Central memory CD8-positive, alpha-beta T cell (primary cell): ENCODE measurements around the gene FGF12.

Experiments used
- ATAC-seq: fragments of 150-1000 bp; cut with Tn5 transposase; replicated peaks from 2 replicates; pipeline ENCODE4 v1.10.0; 2022; ENCODE audit warnings: mild to moderate bottlenecking, moderate FRiP score, moderate number of reproducible peaks; ENCODE audit not compliant: poor library complexity, severe bottlenecking; ENCODE audit errors: extremely low read depth
- DNase-seq, 2 donors: peaks; one replicate each; pipeline ENCODE4 v3.0.0; 2021; ENCODE audit warnings: low spot score in 2 of 2
- H3K27ac Mint-ChIP-seq: one replicate; pipeline ENCODE4 v1.8.0; 2022; ENCODE audit warnings: low read depth, mild to moderate bottlenecking, moderate library complexity, mixed read lengths
- H3K27me3 Mint-ChIP-seq: one replicate; pipeline ENCODE4 v1.8.0; 2022; ENCODE audit warnings: mixed read lengths
- H3K36me3 Mint-ChIP-seq: one replicate; pipeline ENCODE4 v1.8.0; 2022; ENCODE audit warnings: mild to moderate bottlenecking, moderate library complexity, mixed read lengths; ENCODE audit not compliant: insufficient read depth
- H3K4me1 Mint-ChIP-seq: one replicate; pipeline ENCODE4 v1.8.0; 2022; ENCODE audit warnings: mixed read lengths
- H3K4me3 Mint-ChIP-seq: one replicate; pipeline ENCODE4 v1.8.0; 2022; ENCODE audit warnings: mild to moderate bottlenecking, moderate library complexity, mixed read lengths
- H3K9me3 Mint-ChIP-seq: one replicate; pipeline ENCODE4 v1.8.0; 2022; ENCODE audit warnings: mixed read lengths

Gene FGF12

GRCh38 chr3:192155194-192155593, 572.1 kb downstream of the FGF12 start:
- no peaks in the 10 kb centered on the region for H3K4me1 Mint-ChIP-seq
- no peak overlapping the region for H3K4me3 Mint-ChIP-seq
- ATAC-seq, result no peak
- no peak overlapping the region for H3K27ac Mint-ChIP-seq
- H3K36me3 Mint-ChIP-seq, result no peaks in the 10 kb centered on the region
- no peak for DNase-seq
- no peaks in the 10 kb centered on the region for H3K27me3 Mint-ChIP-seq
- peaks cover 25% of the 10 kb centered on the region for H3K9me3 Mint-ChIP-seq

GRCh38 chr3:192133271-192133670, 594.1 kb downstream of the FGF12 start:
- Mint-ChIP-seq H3K36me3 (peaks cover 2% of the 10 kb centered on the region), H3K27me3 (no peaks in the 10 kb centered on the region), H3K4me3 (no peak overlapping the region), H3K9me3 (peaks cover 17% of the 10 kb centered on the region), H3K4me1 (no peaks in the 10 kb centered on the region), H3K27ac (no peak overlapping the region)
- DNase-seq, result no peak
- ATAC-seq, result no peak

GRCh38 chr3:192130534-192131132, 596.7 kb downstream of the FGF12 start:
- peaks cover 27% of the 10 kb centered on the region for H3K9me3 Mint-ChIP-seq
- no peak overlapping the region for H3K4me3 Mint-ChIP-seq
- DNase-seq, result no peak
- no peaks in the 10 kb centered on the region for H3K27me3 Mint-ChIP-seq
- H3K4me1 Mint-ChIP-seq, result no peaks in the 10 kb centered on the region
- H3K36me3 Mint-ChIP-seq, result no peaks in the 10 kb centered on the region
- no peak for ATAC-seq
- no peak overlapping the region for H3K27ac Mint-ChIP-seq

GRCh38 chr3:192129586-192129985, 597.8 kb downstream of the FGF12 start:
- ATAC-seq (no peak), DNase-seq (no peak)
- Mint-ChIP-seq H3K27ac (no peak overlapping the region), H3K36me3 (no peaks in the 10 kb centered on the region), H3K27me3 (no peaks in the 10 kb centered on the region), H3K4me3 (no peak overlapping the region), H3K4me1 (no peaks in the 10 kb centered on the region), H3K9me3 (peaks cover 36% of the 10 kb centered on the region)

- H3K4me3 Mint-ChIP-seq, result no peak overlapping the region
- ATAC-seq, result no peak
- H3K27me3 Mint-ChIP-seq, result no peaks in the 10 kb centered on the region
- peaks cover 36% of the 10 kb centered on the region for H3K9me3 Mint-ChIP-seq
- no peak overlapping the region for H3K27ac Mint-ChIP-seq
- DNase-seq, result no peak
- H3K36me3 Mint-ChIP-seq, result no peaks in the 10 kb centered on the region
- H3K4me1 Mint-ChIP-seq, result no peaks in the 10 kb centered on the region
Observed at GRCh38 chr3:192128922-192129321, 598.4 kb downstream of the FGF12 start.

- H3K27ac Mint-ChIP-seq, result no peak overlapping the region
Observed at GRCh38 chr3:192128060-192128459, 599.3 kb downstream of the FGF12 start.

GRCh38 chr3:192122832-192123594, 604.3 kb downstream of the FGF12 start:
- no peak for ATAC-seq
- H3K36me3 Mint-ChIP-seq, result no peaks in the 10 kb centered on the region
- H3K27me3 Mint-ChIP-seq, result no peaks in the 10 kb centered on the region
- no peak for DNase-seq
- H3K9me3 Mint-ChIP-seq, result peaks cover 27% of the 10 kb centered on the region
- H3K4me3 Mint-ChIP-seq, result no peak overlapping the region
- H3K27ac Mint-ChIP-seq, result no peak overlapping the region
- no peaks in the 10 kb centered on the region for H3K4me1 Mint-ChIP-seq

More at GRCh38 chr3:192128060-192128459, 599.3 kb downstream of the FGF12 start:
- Mint-ChIP-seq H3K27me3 (no peaks in the 10 kb centered on the region), H3K36me3 (no peaks in the 10 kb centered on the region), H3K4me1 (no peaks in the 10 kb centered on the region), H3K4me3 (no peak overlapping the region), H3K9me3 (peaks cover 36% of the 10 kb centered on the region)
- no peak for ATAC-seq
- DNase-seq, result no peak

GRCh38 chr3:192121923-192122322, 605.4 kb downstream of the FGF12 start:
- Mint-ChIP-seq H3K27ac (no peak overlapping the region), H3K9me3 (peaks cover 30% of the 10 kb centered on the region), H3K4me3 (no peak overlapping the region), H3K27me3 (no peaks in the 10 kb centered on the region), H3K4me1 (no peaks in the 10 kb centered on the region), H3K36me3 (no peaks in the 10 kb centered on the region)
- no peak for ATAC-seq
- DNase-seq, result no peak

GRCh38 chr3:192108820-192109219, 618.5 kb downstream of the FGF12 start:
- H3K4me3 Mint-ChIP-seq, result no peak overlapping the region
- no peak overlapping the region for H3K27ac Mint-ChIP-seq
- ATAC-seq, result no peak
- no peaks in the 10 kb centered on the region for H3K27me3 Mint-ChIP-seq
- H3K9me3 Mint-ChIP-seq, result peaks cover 16% of the 10 kb centered on the region
- no peaks in the 10 kb centered on the region for H3K4me1 Mint-ChIP-seq
- no peak for DNase-seq
- no peaks in the 10 kb centered on the region for H3K36me3 Mint-ChIP-seq

GRCh38 chr3:192106543-192106942, 620.8 kb downstream of the FGF12 start:
- Mint-ChIP-seq H3K9me3 (peaks cover 27% of the 10 kb centered on the region), H3K36me3 (no peaks in the 10 kb centered on the region), H3K4me3 (no peak overlapping the region), H3K27me3 (no peaks in the 10 kb centered on the region), H3K4me1 (no peaks in the 10 kb centered on the region), H3K27ac (no peak overlapping the region)
- ATAC-seq (no peak), DNase-seq (no peak)

GRCh38 chr3:192092388-192093005, 634.8 kb downstream of the FGF12 start:
- H3K4me1 Mint-ChIP-seq, result no peaks in the 10 kb centered on the region
- H3K27ac Mint-ChIP-seq, result no peak overlapping the region
- H3K27me3 Mint-ChIP-seq, result no peaks in the 10 kb centered on the region
- no peak overlapping the region for H3K4me3 Mint-ChIP-seq
- DNase-seq, result no peak
- no peaks in the 10 kb centered on the region for H3K36me3 Mint-ChIP-seq
- no peak for ATAC-seq
- H3K9me3 Mint-ChIP-seq, result peaks cover 24% of the 10 kb centered on the region

- Mint-ChIP-seq H3K4me3 (no peak overlapping the region), H3K27me3 (no peaks in the 10 kb centered on the region), H3K27ac (no peak overlapping the region), H3K9me3 (peaks cover 24% of the 10 kb centered on the region), H3K36me3 (no peaks in the 10 kb centered on the region), H3K4me1 (no peaks in the 10 kb centered on the region)
- ATAC-seq, result no peak
- DNase-seq, result no peak
Observed at GRCh38 chr3:192091831-192092230, 635.5 kb downstream of the FGF12 start.

- DNase-seq (no peak), ATAC-seq (no peak)
- no peak overlapping the region for H3K27ac Mint-ChIP-seq
- no peaks in the 10 kb centered on the region for H3K36me3 Mint-ChIP-seq
- no peaks in the 10 kb centered on the region for H3K27me3 Mint-ChIP-seq
- no peak overlapping the region for H3K4me3 Mint-ChIP-seq
- H3K9me3 Mint-ChIP-seq, result peaks cover 36% of the 10 kb centered on the region
- no peaks in the 10 kb centered on the region for H3K4me1 Mint-ChIP-seq
Observed at GRCh38 chr3:192090586-192090985, 636.8 kb downstream of the FGF12 start.
